Spleen (tissue), 11 donors: ENCODE measurements around the gene USP34. TPM values are rescaled to one million over a fixed set of nuclear protein-coding genes. Genes with fewer than 3 reads are reported as not detected.
"Not testable (repeated sequence)": the region's sequence is repeated elsewhere in the genome, so short reads cannot be mapped to it uniquely, and the experiment has no call there.

Source experiments
- DNase-seq: peaks from one replicate; pipeline ENCODE4 v3.0.0-alpha.2; 2020
- H3K27ac ChIP-seq, 8 donors: fragments of 200-600 bp; sonication (generic) in 7 of 8; 1 replicate in 4 of 8; 2 replicates in 4 of 8; pipeline versions ENCODE4 v1.5.0 to v1.8.0; 2016 to 2021; ENCODE audit warnings: inconsistent platforms in 4 of 8, mild to moderate bottlenecking in 4 of 8, moderate library complexity in 1 of 8
- H3K27me3 ChIP-seq, 7 donors: fragments of 200-600 bp; sonication (generic) in 6 of 7; replicated peaks in 1 of 7; 1 replicate in 4 of 7; 2 replicates in 3 of 7; pipeline versions ENCODE4 v1.5.0 to v1.8.0; 2016 to 2021; ENCODE audit warnings: inconsistent platforms in 3 of 7, mild to moderate bottlenecking in 1 of 7
- H3K36me3 ChIP-seq, 6 donors: fragments of 200-600 bp; sonication (generic) in 5 of 6; 1 replicate in 4 of 6; 2 replicates in 2 of 6; pipeline versions ENCODE4 v1.5.0 to v1.8.0; 2016 to 2021; ENCODE audit warnings: inconsistent platforms in 2 of 6
- H3K4me1 ChIP-seq, 6 donors: fragments of 200-600 bp; sonication (generic) in 5 of 6; 1 replicate in 3 of 6; 2 replicates in 3 of 6; pipeline versions ENCODE4 v1.5.0 to v1.8.0; 2016 to 2021; ENCODE audit warnings: inconsistent platforms in 3 of 6
- H3K4me3 ChIP-seq, 8 donors: fragments of 200-600 bp; sonication (generic) in 7 of 8; 1 replicate in 4 of 8; 2 replicates in 4 of 8; pipeline versions ENCODE4 v1.5.0 to v1.8.0; 2016 to 2021; ENCODE audit warnings: inconsistent platforms in 4 of 8, mild to moderate bottlenecking in 4 of 8, moderate library complexity in 2 of 8
- H3K9me3 ChIP-seq, 8 donors: fragments of 200-600 bp; sonication (generic) in 7 of 8; 1 replicate in 4 of 8; 2 replicates in 4 of 8; pipeline versions ENCODE4 v1.5.0 to v1.8.0; 2016 to 2021; ENCODE audit warnings: inconsistent platforms in 4 of 8
- POLR2A ChIP-seq, 3 donors: fragments of 450-650 bp; IDR thresholded peaks; one replicate each; pipeline ENCODE4 v1.5.1; 2017; ENCODE audit warnings: antibody characterized with exemption in 3 of 3, mild to moderate bottlenecking in 1 of 3
- POLR2AphosphoS5 ChIP-seq, 3 donors: sonication (generic); formaldehyde crosslinking; IDR thresholded peaks; one replicate each; pipeline ENCODE4 v1.5.1; 2017; ENCODE audit warnings: antibody characterized with exemption in 3 of 3
- WGBS, 5 donors: extraction: QIAGEN DNeasy Blood & Tissue Kit in 3 of 5; methylation state at CpG; one replicate each; pipeline versions ENCODE4 v1.1.5 to v1.1.7; 2013 to 2018; 5-methylcytosine and 5-hydroxymethylcytosine counted together
- intact Hi-C: fragments of 100-400 bp; cut with DNase I; formaldehyde crosslinking; loops from one replicate; pipeline ENCODE4 v1.15.0; 2023; ENCODE audit warnings: low total_unique reads
- polyA plus RNA-seq, 3 donors: library from polyadenylated mRNA; stranded (reverse); fragments of 200-250 nt; gene quantifications; one replicate each; pipeline ENCODE4 v1.2.1, GENCODE V29; 2013
- total RNA-seq, 7 donors: library from RNA; depleted of rRNA in 3 of 7; stranded (reverse); fragments of >200 nt in 3 of 7; fragmentation: NEBNext Ultra II Directional in 4 of 7; extraction: Animal tissue kit (Norgen Biotek cat#: 25700) in 4 of 7; gene quantifications; one replicate each; pipeline versions ENCODE4 v1.1.0 to v1.2.1, GENCODE V29; 2016 to 2021
- TF ChIP-seq, protein P1 (sequence below), 11 experiments: fragments of 200-600 bp in 7 of 11; fragments of 450-650 bp in 4 of 11; sonication (generic) in 4 of 11; IDR thresholded peaks in 8 of 11; conservative IDR thresholded peaks in 3 of 11; 1 replicate in 7 of 11; 2 replicates in 4 of 11; pipeline versions ENCODE4 v1.4.0 to v1.8.0; 2016 to 2021; ENCODE audit warnings: antibody characterized with exemption in 11 of 11, inconsistent platforms in 4 of 11, mild to moderate bottlenecking in 1 of 11
- donor health status: healthy with polysubstance abuse.
- donor health status: DM: no; HTN: no; CAD: no; lungs with moderate emphysema.
- donor health status: DM: no; HTN: no; CAD: no.
- donor health status: Bipolar disorder and iron deficiency.
- donor health status: healthy.
- donor health status: DM: no; HTN: no; CAD: no.
- donor health status: DM: yes; HTN: yes; CAD: no.

USP34 gene
- total and polyA plus RNA-seq, 10 donors = 52.1 to 222 (median 142) TPM

DNA sequence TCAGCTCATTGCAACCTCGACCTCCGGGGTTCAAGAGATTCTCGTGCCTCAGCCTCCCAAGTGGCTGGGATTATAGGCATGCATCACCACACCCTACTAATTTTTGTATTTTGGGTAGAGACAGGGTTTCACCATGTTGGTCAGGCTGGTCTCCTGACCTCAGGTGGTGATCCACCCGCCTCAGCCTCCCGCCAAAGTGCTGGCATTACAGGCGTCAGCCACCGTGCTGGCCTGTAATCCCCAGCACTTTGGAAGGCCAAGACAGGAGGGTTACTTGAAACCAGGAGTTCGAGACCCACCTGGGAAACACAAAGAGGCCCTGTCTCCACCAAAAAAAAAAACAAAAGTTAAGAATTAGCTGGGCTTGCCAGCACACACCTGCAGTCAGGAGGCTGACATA is 18.5 kb downstream of the USP34 start:
- intact Hi-C loops = no loop called here
- no peaks in the 10 kb centered on the region for H3K9me3 ChIP-seq
- TF ChIP-seq, protein P1, sequence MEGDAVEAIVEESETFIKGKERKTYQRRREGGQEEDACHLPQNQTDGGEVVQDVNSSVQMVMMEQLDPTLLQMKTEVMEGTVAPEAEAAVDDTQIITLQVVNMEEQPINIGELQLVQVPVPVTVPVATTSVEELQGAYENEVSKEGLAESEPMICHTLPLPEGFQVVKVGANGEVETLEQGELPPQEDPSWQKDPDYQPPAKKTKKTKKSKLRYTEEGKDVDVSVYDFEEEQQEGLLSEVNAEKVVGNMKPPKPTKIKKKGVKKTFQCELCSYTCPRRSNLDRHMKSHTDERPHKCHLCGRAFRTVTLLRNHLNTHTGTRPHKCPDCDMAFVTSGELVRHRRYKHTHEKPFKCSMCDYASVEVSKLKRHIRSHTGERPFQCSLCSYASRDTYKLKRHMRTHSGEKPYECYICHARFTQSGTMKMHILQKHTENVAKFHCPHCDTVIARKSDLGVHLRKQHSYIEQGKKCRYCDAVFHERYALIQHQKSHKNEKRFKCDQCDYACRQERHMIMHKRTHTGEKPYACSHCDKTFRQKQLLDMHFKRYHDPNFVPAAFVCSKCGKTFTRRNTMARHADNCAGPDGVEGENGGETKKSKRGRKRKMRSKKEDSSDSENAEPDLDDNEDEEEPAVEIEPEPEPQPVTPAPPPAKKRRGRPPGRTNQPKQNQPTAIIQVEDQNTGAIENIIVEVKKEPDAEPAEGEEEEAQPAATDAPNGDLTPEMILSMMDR (IDR thresholded peaks at IDR 0.05 in 8 of 11, conservative IDR thresholded peaks at IDR 0.05 in 3 of 11) = no peak
- TF ChIP-seq POLR2AphosphoS5 (IDR thresholded peaks at IDR 0.05) = no peak
- no peak for TF ChIP-seq POLR2A (IDR thresholded peaks at IDR 0.05)
- WGBS, 5 donors = 93 to 96% (median 93%) methylated on average over 7 to 8 of the region's 8 CpGs
- peaks cover 14 to 78% (median 49%) of the 10 kb centered on the region in 6 donors for H3K4me1 ChIP-seq
- no peak overlapping the region for H3K4me3 ChIP-seq
- no peak for DNase-seq
- no peak overlapping the region for H3K27ac ChIP-seq
- H3K36me3 ChIP-seq = peaks cover 0 to 4% (median 0%) of the 10 kb centered on the region in 6 donors
- H3K27me3 ChIP-seq = no peaks in the 10 kb centered on the region

DNA sequence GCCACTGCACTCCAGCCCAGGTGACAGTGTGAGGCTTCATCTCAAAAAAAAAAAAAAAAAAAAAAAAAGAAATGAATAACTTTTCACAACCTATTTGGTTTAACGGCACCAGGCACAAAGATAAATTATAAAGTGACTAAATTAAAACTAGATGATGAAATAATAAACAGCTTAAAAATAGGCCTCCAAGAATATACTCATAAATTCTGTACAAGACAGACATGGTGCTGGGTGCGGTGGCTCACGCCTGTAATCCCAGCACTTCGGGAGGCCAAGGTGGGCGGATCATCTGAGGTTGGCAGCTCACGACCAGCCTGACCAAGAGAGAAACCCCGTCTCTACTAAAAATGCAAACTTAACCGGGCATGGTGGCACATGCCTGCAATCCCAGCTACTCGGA is 19.7 kb downstream of the USP34 start:
- WGBS, 5 donors = 89 to 96% (median 94%) methylated on average over 9 of the region's 9 CpGs
- intact Hi-C loops = no loop called here
- Histone ChIP-seq H3K27me3 (no peaks in the 10 kb centered on the region), H3K27ac (no peak overlapping the region), H3K4me1 (peaks cover 7 to 78% (median 48%) of the 10 kb centered on the region in 6 donors), H3K36me3 (peaks cover 0 to 4% (median 0%) of the 10 kb centered on the region in 6 donors), H3K4me3 (no peak overlapping the region), H3K9me3 (no peaks in the 10 kb centered on the region)
- no peak for TF ChIP-seq POLR2A (IDR thresholded peaks at IDR 0.05)
- TF ChIP-seq POLR2AphosphoS5 (IDR thresholded peaks at IDR 0.05) = no peak
- TF ChIP-seq, protein P1 (IDR thresholded peaks at IDR 0.05 in 8 of 11, conservative IDR thresholded peaks at IDR 0.05 in 3 of 11) = no peak
- no peak for DNase-seq

DNA sequence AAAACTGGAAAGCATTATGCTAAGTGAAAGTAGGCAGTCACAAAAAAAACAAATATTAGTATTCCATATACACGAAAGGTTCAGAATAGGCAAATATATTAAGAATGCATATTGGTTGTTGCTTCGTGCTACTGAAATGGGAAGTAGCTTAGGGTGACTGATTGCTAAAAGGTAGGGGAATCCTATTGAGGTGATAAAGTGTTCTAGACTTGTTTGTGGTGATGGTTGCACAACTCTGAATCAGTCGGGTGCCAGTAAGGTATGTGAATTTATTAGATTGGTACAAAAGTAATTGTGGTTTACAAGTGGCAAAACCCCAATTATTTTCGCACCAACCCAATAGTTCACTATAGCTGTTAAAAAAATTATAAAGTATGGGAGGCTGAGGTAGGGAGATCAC is 20.7 kb downstream of the USP34 start:
- H3K36me3 ChIP-seq = peaks cover 0 to 4% (median 0%) of the 10 kb centered on the region in 6 donors
- no peak overlapping the region for H3K4me3 ChIP-seq
- no peak for DNase-seq
- peaks cover 0 to 78% (median 44%) of the 10 kb centered on the region in 6 donors for H3K4me1 ChIP-seq
- TF ChIP-seq POLR2A (IDR thresholded peaks at IDR 0.05) = no peak
- no peak for TF ChIP-seq POLR2AphosphoS5 (IDR thresholded peaks at IDR 0.05)
- TF ChIP-seq, protein P1 (IDR thresholded peaks at IDR 0.05 in 8 of 11, conservative IDR thresholded peaks at IDR 0.05 in 3 of 11) = no peak
- WGBS, 5 donors = 41 to 64% (median 58%) methylated on average over 4 of the region's 4 CpGs
- no peak overlapping the region for H3K27ac ChIP-seq
- H3K27me3 ChIP-seq = no peaks in the 10 kb centered on the region
- no peaks in the 10 kb centered on the region for H3K9me3 ChIP-seq
- intact Hi-C loops = no loop called here

DNA sequence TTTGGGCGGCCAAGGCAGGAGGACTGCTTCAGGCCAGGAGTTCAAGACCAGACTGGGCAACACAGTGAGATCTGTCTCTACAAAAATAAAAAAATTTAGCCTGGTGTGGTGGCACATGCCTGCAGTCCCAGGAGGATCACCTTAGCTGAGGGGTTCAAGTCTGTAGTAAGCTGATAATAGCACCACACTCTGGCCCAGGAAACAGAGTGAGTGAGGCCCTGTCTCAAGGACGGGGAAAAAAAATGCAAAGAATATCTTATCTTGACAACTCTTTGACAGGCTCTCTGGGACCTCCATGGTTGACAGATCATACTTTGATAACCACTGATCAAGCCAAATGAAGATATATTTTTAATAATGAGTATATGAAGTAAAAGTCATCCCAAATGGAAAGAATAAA is 22.7 kb downstream of the USP34 start:
- peaks cover 1 to 76% (median 51%) of the 10 kb centered on the region in 6 donors for H3K4me1 ChIP-seq
- no peaks in the 10 kb centered on the region for H3K27me3 ChIP-seq
- no peaks in the 10 kb centered on the region for H3K9me3 ChIP-seq
- intact Hi-C loops = no loop called here
- no peak overlapping the region for H3K4me3 ChIP-seq
- TF ChIP-seq, protein P1 (IDR thresholded peaks at IDR 0.05 in 8 of 11, conservative IDR thresholded peaks at IDR 0.05 in 3 of 11) = no peak
- TF ChIP-seq POLR2A (IDR thresholded peaks at IDR 0.05) = no peak
- TF ChIP-seq POLR2AphosphoS5 (IDR thresholded peaks at IDR 0.05) = no peak
- no peak for DNase-seq
- peaks cover 0 to 4% (median 0%) of the 10 kb centered on the region in 6 donors for H3K36me3 ChIP-seq
- WGBS, 5 donors = 69 to 83% (median 76%) methylated on average over 2 of the region's 2 CpGs
- no peak overlapping the region for H3K27ac ChIP-seq

DNA sequence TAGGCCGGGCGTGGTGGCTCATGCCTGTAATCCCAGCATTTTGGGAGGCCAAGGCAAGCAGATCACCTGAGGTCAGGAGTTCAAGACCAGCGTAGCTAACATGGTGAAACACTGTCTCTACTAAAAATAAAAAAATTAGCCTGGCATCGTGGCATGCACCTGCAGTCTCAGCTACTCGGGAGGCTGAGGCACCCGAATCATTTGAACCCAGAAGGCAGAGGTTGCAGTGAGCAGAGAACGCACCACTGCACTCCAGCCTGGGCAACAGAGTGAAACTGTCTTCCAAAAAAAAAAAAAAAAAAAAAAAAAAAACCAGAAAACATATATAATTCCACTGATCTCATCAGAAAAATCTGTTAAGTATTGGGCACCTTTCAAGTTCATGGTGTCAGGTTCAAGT is 23.9 kb downstream of the USP34 start:
- intact Hi-C loops = not testable (repeated sequence)

More for the DNA sequence above, 23.9 kb downstream of the USP34 start:
- H3K27ac ChIP-seq, H3K4me3 ChIP-seq, H3K36me3 ChIP-seq, H3K9me3 ChIP-seq, DNase-seq, H3K27me3 ChIP-seq: not testable (repeated sequence)
- H3K4me1 ChIP-seq = peaks cover 11 to 84% (median 62%) of the 10 kb centered on the region in 6 donors
- WGBS, 5 donors = 67 to 82% (median 80%) methylated on average over 7 of the region's 7 CpGs
